HG03521 (cell line): ENCODE data around the gene EREG.
A peak's percentile ranks its signal among the peaks of the same experiment; 100 is the strongest.
"Not testable (repeated sequence)": the region's sequence is repeated elsewhere in the genome, so short reads cannot be mapped to it uniquely, and the experiment has no call there.

Experiments
- ATAC-seq: cut with Tn5 transposase; IDR thresholded peaks from one replicate; pipeline ENCODE4 v1.9.1; 2021; ENCODE audit warnings: mild to moderate bottlenecking, moderate library complexity; ENCODE audit not compliant: unreplicated experiment

The EREG gene

DNA sequence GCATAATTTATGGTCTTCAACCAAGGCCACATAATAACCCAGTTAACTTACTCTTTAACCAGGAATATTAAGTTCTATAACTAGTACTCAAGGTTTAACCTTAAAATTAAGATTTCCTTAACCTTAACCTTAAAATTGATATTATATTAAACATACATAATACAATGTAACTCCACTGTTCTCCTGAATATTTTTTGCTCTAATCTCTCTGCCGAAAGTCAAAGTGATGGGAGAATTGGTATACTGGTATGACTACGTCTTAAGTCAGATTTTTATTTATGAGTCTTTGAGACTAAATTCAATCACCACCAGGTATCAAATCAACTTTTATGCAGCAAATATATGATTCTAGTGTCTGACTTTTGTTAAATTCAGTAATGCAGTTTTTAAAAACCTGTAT, 22.8 kb downstream of the EREG start:
- ATAC-seq = no peak

GRCh38 chr4:74389494-74389893, 24.5 kb downstream of the EREG start:
- ATAC-seq = no peak

- no peak for ATAC-seq
Measured at GRCh38 chr4:74390677-74391076, 25.7 kb downstream of the EREG start.

- no peak for ATAC-seq
Measured at GRCh38 chr4:74391346-74391745, 26.4 kb downstream of the EREG start.

DNA sequence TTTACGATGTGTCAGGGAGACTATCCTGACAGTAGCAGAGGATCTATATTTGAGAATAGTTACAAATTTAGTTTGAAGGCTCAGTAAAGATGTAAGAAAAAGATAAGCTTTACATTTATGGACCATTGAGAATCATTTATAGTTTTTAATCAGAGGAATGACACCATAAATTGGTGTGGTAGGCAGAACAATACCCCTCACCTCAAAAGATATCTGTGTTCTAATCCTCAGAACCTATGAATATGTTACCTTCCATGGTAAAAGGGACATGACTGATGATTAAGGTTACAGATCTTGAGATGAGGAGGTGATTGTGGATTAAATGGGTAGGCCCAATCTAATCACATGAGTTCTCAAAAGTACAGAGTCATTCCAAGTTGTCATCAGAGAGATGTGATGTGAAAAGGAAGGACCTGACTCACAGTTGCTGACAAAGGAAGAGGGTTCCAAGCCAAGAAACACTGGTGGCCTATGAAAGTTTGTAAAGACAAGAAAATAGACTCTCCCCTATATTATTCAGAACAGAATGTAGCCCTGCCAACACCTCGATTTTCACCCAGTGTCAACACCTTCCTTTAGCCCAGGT, 27.0 kb downstream of the EREG start:
- no peak for ATAC-seq

GRCh38 chr4:74394476-74395136, 29.7 kb downstream of the EREG start:
- ATAC-seq = no peak

- no peak for ATAC-seq
Measured at GRCh38 chr4:74395633-74396032, 30.7 kb downstream of the EREG start.

DNA sequence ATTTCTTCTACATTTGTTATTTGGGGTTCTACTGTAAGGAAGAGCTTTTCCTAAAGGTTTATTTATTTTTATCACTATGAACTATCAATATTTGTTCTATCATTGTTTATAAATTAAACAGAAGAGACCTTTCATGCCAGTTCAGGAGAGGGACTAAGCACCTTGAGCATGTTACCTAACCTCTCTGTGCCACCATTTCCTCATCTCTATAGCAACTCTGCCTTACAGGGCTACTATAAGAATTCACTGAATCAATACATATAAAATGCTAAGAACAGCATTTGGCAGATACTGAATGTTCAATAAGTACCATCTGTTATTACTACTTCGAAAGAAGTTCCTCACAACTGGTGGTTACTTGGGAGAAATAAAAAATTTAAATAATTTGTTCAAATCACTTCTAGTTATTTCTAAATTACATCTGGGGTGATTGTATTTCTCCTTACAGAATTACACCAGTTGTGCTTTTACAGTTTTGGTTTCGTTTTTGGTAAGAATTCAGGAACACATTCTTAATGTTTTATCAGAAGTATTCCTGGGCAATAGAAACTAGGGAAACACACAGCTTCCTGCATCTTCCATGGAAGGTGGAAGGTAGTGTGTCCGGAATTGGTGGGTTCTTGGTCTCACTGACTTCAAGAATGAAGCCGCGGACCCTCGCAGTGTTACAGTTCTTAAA, 32.9 kb downstream of the EREG start:
- no peak for ATAC-seq

DNA sequence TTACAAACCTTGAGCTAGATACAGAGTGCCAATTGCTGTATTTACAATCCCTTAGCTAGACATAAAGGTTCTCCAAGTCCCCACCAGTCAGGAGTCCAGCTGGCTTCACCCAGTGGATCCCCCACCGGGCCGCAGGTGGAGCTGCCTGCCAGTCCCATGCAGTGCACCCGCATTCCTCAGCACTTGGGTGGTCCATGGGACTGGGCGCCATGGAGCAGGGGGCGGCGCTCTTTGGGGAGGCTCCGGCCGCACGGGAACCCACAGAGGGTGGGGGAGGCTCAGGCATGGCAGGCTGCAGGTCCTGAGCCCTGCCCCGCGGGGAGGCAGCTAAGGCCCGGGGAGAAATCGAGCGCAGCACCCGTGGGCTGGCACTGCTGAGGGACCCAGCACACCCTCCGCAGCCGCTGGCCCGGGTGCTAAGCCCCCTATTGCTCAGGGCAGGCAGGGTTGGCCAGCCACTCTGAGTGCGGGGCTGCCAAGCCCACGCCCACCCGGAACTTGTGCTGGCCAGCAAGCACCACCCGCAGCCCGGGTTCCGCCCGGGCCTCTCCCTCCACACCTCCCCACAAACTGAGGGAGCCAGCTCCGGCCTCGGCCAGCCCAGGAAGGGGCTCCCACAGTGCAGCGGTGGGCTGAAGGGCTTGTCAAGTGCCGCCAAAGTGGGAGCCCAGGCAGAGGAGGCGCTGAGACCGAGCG, 34.1 kb downstream of the EREG start:
- ATAC-seq = not testable (repeated sequence)

DNA sequence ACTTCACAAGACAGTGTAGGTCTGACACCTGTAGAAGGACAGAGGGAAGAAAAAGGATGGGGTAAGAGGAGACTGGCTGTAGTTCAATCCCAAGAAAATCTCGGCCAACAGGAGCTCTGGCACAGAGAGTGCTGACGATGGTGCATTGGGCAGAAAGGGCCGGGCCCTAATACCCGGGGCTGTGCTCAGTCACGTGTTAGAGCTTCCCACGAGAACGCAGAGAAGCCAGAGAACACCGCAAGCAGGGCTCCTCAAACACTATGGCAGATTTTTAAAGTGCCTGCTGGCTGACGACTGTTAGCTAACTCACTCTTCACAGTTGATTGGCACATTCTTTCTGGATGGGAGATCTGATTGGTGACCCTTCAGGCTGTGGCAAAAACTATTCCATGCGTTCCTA, 35.5 kb downstream of the EREG start:
- no peak for ATAC-seq

- peak; percentile 97 for ATAC-seq
Measured at GRCh38 chr4:74402692-74403456, 37.9 kb downstream of the EREG start.

DNA sequence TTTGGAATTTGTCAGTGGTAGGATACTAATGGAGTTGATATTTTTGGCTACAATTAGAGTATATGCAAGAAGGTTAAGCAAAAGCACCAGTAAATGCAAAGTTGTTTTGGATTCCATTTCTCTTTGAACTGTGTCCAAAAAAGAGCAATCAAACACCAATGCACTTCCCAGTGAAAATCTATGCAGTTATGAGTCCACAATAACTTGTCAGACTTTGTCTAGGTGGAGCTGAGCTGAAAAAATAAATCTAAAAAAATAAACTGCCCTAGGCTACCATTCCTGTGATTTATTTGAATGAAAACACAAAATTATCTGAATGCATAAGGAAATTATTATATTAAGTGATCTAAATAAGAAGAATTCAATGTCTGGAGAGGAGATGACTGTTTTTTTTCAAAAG, 42.9 kb downstream of the EREG start:
- ATAC-seq = no peak

DNA sequence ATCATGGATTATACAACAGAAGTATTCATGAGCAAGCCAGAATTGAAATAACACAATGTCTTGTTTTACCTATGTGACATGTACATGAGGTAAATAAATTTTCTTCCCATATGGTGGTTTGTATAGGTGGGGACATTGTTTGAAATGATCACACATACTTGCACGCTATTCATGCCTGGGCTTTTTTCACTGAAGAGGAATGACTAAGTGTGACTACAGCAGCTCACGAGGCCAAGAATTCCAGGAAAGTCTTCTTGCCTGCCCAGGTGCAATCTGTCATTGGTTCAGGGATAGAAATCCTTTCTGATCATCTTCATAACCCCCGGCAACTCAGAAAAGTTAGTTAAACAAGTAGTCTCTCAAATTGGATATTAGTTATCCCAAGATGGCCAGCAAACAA, 43.7 kb downstream of the EREG start:
- no peak for ATAC-seq

DNA sequence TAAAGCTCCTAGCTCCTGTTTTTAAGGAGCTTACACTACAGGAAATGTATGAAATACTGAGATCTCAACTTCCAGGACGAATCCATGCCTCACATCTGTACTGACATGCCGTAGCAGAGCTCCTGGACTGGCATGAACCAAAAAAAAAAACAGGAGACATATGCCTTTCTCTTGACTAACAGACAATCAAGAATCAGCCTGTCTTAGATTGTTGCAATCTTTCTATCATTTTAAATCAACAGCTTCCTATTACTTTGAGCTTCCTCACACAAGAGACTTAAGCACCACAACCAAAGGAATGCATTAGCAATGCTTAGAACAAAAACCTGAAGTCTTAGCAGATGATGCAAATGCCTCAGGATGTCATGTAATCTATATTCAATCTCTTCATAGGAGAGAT, 45.3 kb downstream of the EREG start:
- ATAC-seq = no peak

DNA sequence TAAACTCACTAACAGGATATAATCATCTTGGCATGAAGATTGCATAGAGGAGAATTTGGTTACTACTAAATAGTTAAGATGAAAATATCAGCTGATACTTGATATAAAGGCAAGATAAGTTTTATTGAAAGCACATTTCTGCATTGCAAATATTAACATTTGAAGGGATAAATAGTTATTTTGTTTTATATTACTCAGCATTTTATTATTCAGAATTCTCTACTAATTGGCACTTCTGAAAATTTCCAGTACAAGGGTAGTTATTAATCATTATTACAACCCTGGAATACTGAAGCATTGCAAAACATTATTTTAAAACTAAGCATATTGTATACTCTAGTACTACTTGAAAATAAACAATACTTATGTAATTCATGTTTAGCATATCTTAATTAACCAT, 47.3 kb downstream of the EREG start:
- ATAC-seq = no peak

- ATAC-seq = no peak
Measured at GRCh38 chr4:74413265-74413664, 48.3 kb downstream of the EREG start.

GRCh38 chr4:74414149-74414809, 49.3 kb downstream of the EREG start:
- no peak for ATAC-seq

DNA sequence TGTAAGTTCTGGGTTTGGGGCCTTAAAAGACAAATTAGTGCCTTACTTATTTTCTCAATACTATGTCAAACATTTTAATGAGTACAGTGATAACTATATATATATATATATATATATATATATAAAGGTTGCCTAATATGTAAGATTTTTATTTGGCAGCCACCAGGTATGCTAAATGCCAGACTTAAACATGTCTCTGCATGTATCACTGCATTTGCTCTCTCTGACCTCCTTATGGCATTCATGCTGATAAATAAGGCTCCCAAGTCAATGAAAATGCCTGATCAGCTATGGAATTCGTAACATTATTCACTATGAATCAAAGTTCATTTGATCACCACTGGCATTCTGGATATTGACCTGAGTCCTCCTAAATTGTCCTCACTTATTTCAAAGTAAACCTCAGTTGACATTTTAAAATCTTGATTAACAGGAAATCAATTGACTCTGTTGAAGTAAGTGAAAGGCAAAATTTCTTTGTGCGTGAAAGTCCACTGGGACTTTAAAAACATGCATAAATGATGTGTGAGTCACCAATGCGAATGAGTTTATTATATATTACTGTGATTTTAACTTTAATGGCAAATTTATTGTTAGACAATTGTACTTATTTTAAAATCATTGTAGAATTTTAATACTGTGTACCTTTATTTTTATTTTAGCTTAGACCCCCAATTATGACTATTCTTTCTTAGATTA, 50.8 kb downstream of the EREG start:
- ATAC-seq = no peak

GRCh38 chr4:74418063-74418670, 53.2 kb downstream of the EREG start:
- ATAC-seq = no peak

GRCh38 chr4:74420863-74421262, 55.9 kb downstream of the EREG start:
- no peak for ATAC-seq
